HG03097 (cell line): Measurements from ENCODE around the gene KIAA0513.

Source experiments
- ATAC-seq: cut with Tn5 transposase; IDR thresholded peaks from one replicate; pipeline ENCODE4 v1.9.1; 2021; ENCODE audit not compliant: unreplicated experiment, low FRiP score

KIAA0513 gene, protein sequence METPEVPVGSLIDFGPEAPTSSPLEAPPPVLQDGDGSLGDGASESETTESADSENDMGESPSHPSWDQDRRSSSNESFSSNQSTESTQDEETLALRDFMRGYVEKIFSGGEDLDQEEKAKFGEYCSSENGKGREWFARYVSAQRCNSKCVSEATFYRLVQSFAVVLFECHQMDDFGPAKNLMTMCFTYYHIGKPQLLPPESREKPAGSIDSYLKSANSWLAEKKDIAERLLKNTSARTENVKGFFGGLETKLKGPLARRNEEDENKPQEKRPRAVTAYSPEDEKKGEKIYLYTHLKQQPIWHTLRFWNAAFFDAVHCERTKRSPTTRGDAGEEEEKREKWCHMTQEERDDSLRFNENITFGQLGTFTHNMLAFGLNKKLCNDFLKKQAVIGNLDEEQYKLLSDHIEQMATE

DNA sequence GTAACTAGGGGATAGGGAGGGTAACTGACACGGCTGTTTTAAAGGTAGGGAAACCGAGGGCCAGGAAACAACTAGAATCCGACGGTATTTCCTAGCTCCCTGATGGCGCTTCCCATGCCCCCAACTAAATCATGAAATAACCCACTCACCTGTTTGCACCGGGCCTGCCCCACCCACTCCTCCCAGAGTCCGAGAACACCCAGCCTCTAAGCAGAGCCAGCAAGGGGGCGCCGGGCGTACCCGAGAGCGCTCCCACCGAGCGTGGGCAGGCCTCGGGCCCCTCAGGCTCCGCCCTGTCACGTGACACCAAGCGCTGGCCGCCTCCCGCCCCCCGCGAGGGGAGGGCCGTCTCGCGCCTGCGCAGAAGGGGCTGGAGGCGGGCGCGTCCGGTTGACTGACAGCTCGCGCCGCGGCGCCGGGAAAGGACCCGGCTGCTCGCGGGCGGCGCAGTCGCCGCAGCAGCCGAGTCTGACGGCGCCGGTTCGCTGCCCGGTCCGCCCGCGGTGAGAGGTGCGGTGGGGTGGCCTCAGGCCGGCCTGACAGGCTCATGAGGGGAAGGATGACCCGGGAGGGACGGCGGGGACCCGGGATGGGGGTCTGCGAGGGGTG is at the start of gene KIAA0513:
KIAA0513 (plus strand) TSS at position 447 of the 609 bp plus-strand sequence. CDS start 39,277 bp downstream, outside the sequence.
- peak; percentile 72 for ATAC-seq

DNA sequence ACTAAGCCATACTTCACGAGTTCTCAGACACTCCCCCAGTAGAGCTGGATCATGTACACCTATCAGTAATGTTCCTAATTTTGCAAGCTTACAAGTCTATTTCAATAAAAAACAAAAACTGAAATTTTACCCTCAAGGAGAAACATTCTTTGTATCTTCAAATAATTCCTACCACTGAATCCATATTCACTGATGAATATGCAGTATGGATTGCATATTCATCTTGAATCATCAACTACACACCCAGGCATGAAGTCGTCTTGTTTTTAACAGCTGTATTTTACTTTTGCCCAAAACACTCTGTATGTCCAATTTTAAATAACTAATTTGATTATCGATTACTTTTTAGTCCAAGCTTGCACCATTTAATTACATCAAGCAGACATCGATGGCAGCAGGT is 48.1 kb upstream of the KIAA0513 start:
- ATAC-seq = no peak

DNA sequence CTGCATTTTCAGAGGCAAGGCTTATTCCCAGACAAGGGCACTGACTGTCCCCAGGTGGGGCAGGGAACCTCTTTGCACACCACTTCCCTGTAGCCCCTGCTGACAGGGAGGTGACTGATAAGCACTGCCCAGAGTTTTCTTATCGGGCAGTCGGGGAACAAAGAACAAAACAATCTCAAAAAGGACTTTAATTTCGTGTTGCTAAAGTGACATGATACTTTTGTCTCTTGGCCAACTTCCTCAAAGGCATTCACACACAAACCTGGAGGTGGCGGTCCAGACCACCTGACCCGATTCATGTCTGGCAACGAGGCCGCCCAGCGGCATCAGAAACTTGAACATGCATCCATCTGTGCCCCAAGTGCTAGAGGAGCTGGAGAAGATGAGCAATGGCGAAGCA is 45.2 kb upstream of the KIAA0513 start:
- ATAC-seq = no peak

DNA sequence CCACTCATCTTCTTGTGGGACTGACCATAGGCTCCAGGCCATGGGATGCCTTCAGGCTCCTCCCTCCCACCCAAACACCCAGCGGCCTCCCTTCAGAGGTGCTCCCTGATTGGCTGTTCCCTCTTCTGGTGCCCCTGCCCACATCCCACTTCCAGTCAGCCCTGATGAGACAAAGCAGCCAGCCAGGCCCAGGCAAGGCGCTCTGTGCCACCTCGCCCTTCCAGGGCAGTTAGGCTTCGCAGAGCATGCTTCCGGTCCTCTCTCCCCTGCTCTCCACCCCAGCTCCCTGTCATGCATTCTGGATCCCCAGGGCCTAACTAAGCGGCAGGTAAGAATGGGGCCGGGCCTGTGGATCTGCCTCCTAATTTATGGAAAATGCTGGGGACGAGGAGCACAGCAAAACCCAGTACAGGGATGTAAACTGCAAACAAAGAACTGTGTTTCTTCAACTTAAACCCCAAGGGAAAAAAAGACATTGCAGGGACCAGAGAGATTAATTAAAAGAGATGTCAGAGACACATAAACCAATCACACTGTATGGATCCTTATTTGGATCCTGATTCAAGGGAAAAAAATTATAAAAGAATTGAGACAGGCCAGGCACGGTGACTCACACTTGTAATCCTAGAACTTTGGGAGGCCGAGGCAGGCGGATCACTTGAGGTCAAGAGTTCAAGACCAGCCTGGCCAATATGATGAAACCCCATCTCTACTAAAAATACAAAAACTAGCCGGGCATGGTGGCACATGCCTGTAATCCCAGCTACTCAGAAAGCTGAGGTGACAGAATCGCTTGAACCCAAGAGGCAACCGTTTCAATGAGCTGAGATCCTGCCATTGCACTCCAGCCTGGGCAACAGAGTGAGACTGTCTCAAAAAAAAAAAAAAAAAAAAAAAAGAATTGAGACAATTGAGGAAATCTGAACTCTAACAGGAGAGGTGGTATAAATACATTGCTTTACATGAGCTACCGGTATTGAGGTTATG is 42.2 kb upstream of the KIAA0513 start:
- no peak for ATAC-seq

DNA sequence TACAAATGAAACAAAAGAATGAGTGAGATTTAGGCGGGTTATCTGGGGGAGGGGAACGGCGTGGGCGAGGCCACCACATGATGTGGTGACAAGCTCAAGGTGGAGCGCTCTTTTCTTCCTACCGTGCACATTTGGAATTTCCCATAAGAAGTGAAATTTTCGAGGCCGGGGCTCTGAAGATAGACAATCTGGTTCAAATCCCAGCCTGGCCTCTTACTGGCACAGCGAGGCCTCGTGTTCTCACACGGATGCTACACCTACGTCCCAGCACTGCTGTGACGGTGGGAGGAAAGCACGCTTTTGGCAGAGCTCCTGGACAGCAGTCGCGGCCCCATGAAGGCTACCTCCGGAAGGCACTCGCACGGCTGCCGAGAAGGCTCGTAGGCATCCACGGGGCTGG is 41.5 kb upstream of the KIAA0513 start:
- ATAC-seq = no peak

DNA sequence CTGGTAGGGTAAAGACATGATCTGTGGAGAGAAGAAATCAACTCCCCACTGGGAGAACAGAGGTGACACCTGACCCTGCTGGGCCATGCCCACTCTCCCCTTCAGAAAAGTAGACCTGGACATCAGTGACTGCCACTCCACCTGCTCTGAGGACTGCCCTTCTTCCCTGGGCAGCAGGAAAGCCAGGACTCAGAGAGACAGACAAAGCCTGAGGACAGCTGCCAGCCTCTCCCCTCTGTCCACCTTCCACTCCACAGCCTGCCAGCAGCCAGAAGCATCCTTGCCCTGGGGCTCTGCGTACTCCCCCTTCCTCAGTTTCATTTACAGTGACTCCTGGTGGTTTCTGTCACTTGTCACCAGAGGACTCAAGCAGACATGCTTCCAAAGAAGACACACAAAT is 40.7 kb upstream of the KIAA0513 start:
- no peak for ATAC-seq

DNA sequence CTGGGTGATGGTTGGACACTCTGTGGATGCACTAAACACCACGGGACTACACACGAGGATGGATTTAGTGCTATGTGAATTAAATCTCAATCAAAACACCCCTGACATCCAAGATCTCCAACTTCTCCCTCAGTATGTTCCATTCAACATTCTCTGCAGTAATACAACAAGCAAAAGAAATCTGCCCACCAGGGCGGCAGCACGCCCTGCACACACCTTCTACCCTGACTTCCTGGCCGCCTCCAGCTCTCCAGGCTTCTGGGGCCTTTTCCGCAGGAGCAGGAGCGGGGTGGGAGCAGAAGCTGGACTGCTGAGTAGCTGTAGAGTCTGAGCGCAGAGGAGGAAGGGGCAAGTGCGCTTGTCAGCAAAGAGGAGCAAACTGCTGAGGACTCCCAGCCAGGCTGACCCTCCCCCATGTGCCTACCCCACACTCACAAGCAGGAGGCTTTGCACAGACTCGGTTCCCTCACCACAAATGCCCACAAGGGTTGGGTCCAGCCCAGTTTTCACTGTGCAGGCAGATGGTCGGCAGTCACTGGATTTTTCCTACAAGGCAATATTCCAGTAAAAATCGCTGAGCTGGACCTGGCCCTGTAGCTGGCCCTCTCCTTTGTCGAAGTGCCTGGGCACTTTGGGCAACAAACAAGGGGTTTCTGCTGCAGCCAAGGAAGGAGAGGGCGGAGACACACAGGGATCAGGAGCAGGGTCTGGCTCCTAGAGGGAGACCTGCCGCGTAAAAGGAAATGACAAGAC is 39.1 kb upstream of the KIAA0513 start:
- ATAC-seq = no peak

DNA sequence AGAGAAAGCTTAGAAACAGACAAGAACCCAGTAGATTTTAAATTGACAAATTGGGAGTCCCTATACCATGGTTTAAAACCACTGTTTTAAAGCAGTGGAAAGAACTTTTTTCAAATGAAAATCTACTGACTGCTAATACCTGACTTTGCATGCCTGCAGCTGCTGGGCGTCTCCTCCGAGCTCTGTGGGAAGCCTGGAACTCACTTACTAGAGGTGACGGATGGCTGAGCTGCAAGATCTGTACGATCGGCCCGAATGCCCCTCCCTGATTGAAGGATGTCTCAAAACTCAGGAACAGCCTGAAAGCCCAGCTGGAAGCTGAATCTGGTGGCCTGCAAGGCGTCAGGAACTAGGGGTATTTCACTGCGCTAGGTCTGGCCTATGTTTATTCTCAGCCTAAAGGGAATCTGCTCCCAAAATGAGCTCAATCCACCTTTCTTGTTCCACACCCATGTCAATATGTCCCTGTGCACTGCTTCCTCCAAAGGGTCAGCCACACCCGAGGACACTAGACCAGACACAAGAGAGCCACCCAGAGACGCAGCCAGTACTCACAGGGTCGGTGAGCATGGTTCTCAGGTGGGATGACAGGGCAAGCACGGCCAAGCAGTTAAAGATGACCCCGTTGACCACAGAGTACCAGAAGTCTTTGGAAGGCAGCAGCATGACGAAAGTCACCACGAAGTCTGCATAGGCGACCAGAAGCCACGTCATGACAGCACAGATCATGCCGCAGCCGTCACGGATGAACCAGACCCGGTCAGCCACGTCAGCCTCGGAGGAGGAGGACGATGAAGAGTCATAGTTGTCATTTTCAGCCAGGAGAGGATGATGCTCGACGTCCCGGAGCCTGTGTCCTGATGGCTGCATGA is 37.6 kb upstream of the KIAA0513 start:
- no peak for ATAC-seq

DNA sequence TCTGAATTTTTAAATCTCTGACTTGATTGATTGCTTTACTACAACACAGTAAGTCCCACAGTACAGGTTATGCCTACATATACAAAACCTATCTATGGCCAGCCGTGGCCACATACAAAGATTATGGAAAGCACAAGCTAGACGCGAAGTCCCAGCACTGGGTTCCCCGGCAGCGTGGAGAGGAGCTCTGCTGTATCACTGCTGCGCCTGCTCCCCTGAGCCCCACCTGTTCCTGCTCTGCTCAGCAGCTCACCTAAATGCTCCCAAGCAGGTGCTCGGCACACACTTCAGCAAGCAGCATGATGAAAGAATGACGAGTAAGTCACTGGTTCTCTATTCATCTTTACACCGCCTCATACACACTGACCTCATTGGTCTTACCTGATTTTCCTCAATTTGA is 36.8 kb upstream of the KIAA0513 start:
- ATAC-seq = no peak

DNA sequence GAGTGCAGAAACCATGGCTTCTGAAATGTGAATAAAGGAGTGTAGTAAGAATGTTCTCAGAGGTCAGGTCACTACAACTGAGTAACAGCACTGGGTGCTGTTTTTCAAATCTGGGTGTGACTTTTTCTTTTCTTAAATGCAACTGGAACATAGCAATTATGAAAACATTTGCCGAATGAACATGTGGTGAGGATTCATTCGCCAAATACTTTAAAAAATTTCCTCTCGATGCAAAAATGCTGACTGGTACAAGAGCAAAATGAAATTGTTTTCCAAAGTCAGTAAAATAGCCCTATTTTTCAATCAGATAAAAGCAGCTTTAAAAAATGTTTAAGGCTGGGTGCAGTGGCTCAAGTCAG is 34.9 kb upstream of the KIAA0513 start:
- no peak for ATAC-seq

DNA sequence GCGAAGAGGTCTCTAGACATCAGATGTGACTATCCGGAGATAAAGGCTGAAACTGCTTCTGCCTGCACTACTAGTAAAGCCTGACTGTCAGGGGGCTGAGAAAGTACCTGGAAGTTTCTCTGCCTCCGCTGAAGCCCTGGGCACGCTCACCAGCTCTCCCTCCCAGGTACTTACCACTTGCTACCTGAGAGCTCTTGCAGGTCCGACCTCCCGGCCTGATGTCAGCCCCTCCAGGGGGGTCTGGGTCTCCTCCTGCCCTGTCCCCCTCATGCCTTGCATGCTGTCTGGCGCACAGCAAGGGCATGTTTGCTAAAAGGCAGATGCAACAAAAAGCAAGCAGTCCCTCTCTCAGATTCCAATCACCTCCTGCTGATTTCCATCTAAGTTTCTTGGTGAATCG is 33.7 kb upstream of the KIAA0513 start:
- no peak for ATAC-seq

DNA sequence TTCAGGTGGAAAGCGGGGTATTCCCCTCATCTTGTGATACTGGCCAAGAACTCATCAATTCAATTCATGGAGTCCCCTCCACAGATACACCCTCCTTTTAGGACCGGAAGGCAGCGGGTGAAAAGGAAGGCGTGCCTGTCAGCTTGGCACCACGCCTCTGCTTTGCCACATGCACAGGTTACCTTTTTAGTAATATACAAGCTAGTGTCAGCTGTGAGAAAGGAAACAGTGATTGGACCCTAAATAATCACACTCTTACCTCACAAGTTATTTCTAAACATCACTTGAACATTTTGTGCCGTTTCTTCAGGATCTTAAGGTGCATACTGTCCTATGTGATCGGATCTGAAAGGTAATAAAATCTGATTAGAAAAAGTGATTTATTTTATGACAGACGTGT is 31.9 kb upstream of the KIAA0513 start:
- no peak for ATAC-seq

DNA sequence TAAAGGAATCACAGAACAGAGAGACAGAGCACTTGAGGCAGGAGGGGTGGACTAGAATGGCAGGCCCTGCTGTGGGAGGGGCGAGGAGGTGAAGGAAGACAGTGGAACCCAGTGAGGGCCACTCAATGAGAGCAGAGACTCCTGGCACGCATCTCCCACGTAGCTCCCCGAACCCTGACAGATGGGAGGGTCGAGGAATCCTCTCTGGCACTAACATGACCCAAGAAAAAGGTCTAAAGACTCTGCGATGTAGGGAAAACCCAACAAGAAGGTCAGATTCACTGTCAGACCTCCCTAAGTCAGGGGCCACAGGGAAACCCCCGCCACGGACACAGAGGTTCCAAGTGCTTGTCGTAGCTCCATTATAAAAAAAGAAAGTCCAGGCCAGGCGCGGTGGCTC is 31.2 kb upstream of the KIAA0513 start:
- ATAC-seq = no peak

DNA sequence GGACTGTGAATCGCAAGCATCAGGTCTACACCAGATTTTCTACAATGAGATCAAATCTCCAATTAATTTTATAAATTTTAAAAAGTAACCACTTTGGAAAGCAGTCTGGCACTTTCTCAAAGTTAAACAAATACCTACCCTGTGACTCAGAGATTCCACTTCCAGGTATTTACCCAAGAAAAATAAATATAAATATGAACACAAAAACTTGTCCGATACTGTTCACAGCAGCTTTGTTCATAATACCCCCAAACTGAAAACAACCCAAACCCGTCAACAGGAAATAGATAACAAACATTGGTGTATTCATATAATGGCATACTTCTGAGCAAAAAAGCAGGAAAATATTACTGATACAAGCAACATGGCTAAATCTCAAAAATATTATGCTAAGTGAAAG is 28.4 kb upstream of the KIAA0513 start:
- no peak for ATAC-seq

DNA sequence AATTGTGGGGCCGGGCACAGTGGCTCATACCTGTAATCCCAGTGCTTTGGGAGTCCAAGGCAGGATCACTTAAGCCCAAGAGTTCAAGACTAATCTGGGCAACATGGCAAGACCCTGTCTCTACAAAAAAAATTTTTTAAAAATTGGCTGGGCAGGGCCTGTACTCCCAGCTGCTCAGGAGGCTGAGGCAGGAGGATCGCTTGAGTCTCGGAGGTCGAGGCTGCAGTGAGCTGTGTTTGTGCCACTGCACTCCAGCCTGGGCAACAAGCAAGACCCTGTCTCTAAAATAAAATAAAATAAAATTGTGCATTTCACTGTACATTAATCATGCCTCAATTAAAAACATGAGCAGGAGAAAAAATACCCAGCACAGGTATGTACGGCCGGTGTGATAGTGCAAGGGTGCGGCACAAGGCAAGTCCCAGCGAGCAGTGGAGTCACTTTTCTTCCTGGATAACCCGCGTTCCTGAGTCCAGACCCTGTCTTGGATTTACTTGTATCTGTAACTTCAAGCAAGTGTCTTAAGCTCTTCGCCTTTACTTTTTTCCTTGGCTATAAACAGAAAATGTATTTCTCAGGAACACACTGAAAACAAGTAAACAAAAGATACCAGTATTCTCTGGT is 27.6 kb upstream of the KIAA0513 start:
- no peak for ATAC-seq

DNA sequence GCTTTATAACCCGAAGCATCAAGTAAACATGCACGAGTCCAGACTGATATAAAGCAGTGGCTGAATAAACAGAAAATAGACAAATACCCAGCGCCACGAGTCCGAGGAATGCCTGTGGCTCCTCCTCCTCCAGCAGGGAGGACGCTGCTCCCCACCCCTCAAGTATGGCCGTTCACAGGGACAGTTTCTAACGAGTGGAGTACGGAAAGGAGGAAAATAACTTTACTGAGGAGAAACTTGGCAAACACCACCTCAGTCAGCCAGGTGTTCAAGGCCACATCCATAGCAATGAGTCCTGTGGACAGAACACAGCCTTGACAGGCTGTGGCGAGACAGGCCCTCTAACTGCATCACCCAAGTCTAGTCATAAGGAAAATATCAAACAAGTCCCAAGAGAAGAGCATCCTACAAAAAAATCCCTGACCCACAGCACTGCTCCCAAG is 25.5 kb upstream of the KIAA0513 start:
- no peak for ATAC-seq

DNA sequence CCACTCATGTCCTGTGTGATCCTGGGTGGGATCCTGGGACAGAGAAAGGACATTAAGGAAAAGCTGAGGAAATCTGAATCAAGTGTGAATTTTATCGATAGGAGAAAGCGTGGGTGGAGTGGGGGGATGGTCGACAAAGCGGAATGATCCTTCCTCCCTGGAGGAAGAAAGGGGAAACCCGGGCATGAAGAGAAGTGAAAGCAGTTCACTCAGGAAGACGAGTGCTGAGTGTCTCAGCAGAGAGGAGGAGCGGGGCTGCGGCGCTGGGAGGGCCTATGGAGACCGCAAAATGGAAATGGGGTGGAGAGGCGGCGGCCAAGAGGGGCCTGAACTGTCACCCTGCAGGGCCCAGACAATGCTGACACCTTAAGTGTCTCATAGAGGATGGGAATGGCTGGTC is 25.0 kb upstream of the KIAA0513 start:
- ATAC-seq = no peak

DNA sequence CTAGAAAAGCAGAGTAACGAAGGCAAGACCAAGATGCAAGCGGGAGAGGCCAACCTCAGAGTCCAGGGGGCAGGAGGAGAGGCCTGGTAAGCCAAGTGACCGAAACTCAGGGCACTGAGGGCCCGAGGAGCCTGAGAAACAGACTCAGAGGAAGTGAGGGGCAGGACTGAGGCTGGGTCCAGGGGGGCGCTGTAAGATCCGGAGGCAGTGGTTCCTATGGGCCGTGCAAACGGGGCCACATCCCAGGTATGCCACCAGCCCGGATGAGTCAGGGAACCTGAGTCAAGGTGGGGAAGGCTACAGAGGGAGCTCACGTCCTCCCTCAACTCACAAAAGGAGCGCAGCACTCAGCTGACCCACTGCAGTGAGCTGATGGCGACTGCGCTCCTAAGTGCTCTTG is 24.5 kb upstream of the KIAA0513 start:
- ATAC-seq = no peak
